Astrocyte (in vitro differentiated cells and primary cell): ENCODE measurements around the gene DOC2A.

Experiments
- CTCF ChIP-seq: IDR thresholded peaks from 2 replicates; pipeline ENCODE4 v1.5.1; 2011; ENCODE audit warnings: low read depth, mild to moderate bottlenecking, inconsistent platforms, low read length, moderate library complexity; ENCODE audit not compliant: insufficient read depth
- EZH2 ChIP-seq: IDR thresholded peaks from 2 replicates; pipeline ENCODE4 v1.6.1; 2012; ENCODE audit warnings: mild to moderate bottlenecking, low read length, inconsistent platforms; ENCODE audit not compliant: insufficient read depth

DNA sequence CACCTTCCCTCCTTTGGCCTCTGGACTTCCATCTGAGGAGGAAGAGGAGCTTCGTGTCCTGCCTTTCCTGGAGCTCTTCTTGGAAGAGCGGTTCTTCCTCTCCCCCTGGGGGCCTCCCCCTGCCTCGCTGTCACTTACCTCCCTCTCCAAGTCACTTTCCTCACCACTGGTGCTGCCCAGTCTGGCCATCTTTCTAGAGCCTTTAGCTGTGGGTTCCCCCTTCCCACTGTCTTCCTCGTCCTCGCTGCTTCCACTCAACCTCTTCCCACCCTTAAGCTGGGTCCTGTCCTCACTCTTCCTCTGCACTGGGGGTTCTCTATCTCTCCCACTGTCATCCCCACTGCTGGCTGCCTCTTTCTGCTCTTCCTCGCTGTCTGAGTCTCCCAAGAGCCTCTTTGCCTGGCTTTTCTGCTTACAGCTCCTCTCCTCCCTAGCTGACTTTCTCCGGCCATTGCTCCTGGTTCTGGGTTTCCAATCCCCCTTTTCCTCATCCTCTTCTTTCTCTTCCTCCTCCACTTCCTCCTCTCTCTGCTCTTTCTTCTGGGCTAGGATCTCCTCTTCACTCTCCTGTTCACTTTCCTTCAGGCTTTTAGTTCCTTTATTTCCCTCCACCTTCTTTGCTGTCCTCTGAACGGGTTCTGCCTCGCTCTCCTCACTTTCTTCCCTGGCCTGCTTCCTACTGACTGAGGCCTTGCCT, 16.8 kb downstream of the DOC2A start:
- TF ChIP-seq CTCF (no peak), EZH2 (no peak)
